ENCODE measurements around the gene TRIM25. TPM values are rescaled to one million over a fixed set of nuclear protein-coding genes. Genes with fewer than 3 reads are reported as not detected.

The TRIM25 gene
- total RNA-seq, 4 donors from 2014 or later = 41.4 to 112 (median 78.6) TPM

GRCh38 chr17:56868716-56869115 lies 45.1 kb downstream of the TRIM25 start:
- TF ChIP-seq CTCF (IDR thresholded peaks at IDR 0.05) = no peak
- ATAC-seq (ENCODE audit: low FRiP score) = no peak
- DNase-seq (ENCODE audit: low spot score) = no peak

GRCh38 chr17:56867948-56868376 lies 45.9 kb downstream of the TRIM25 start:
- TF ChIP-seq CTCF (IDR thresholded peaks at IDR 0.05) = no peak
- DNase-seq (ENCODE audit: low spot score) = no peak
- peak; percentile 85 for ATAC-seq (ENCODE audit: low FRiP score)

GRCh38 chr17:56866496-56866895 lies 47.4 kb downstream of the TRIM25 start:
- TF ChIP-seq CTCF (IDR thresholded peaks at IDR 0.05) = no peak
- DNase-seq (ENCODE audit: low spot score) (no peak), ATAC-seq (ENCODE audit: low FRiP score) (no peak)

GRCh38 chr17:56866076-56866475 lies 47.8 kb downstream of the TRIM25 start:
- DNase-seq (ENCODE audit: low spot score) (no peak), ATAC-seq (ENCODE audit: low FRiP score) (no peak)
- TF ChIP-seq CTCF (IDR thresholded peaks at IDR 0.05) = no peak

GRCh38 chr17:56863974-56864373 lies 49.9 kb downstream of the TRIM25 start:
- ATAC-seq (ENCODE audit: low FRiP score) = no peak
- DNase-seq (ENCODE audit: low spot score) = no peak
- no peak for TF ChIP-seq CTCF (IDR thresholded peaks at IDR 0.05)

GRCh38 chr17:56861899-56862298 lies 52.0 kb downstream of the TRIM25 start:
- no peak for DNase-seq (ENCODE audit: low spot score)
- TF ChIP-seq CTCF (IDR thresholded peaks at IDR 0.05) = no peak
- ATAC-seq (ENCODE audit: low FRiP score) = no peak

- no peak for ATAC-seq (ENCODE audit: low FRiP score)
- no peak for TF ChIP-seq CTCF (IDR thresholded peaks at IDR 0.05)
- no peak for DNase-seq (ENCODE audit: low spot score)
These were observed 62.8 kb downstream of the TRIM25 start for GRCh38 chr17:56851008-56851407.

All from omental fat pad (tissue), 4 donors.